A673 (cell line): ENCODE measurements around the gene SOX15. TPM values are rescaled to one million over a fixed set of nuclear protein-coding genes. Genes with fewer than 3 reads are reported as not detected.

Experiments
- BruUV-seq: library from RNA; stranded (reverse); fragments of 400-500 nt; replicated peaks from 2 replicates; lab custom pipeline; 2021; lab: Mats Ljungman, UMichigan
- CTCF ChIA-PET: fragments of 300-600 bp; sonication (Branson Sonifier 250); formaldehyde crosslinking; loops from one replicate; lab custom pipeline; 2022; ENCODE audit warnings: antibody characterized with exemption; lab: Charles Lee
- POLR2A ChIA-PET: fragments of 300-600 bp; sonication (Branson Sonifier 250); formaldehyde crosslinking; loops from one replicate; lab custom pipeline; 2022; ENCODE audit warnings: antibody characterized with exemption; ENCODE audit not compliant: low non-redundant PET; lab: Charles Lee
- DNase-seq: peaks from one replicate; pipeline ENCODE4 v3.0.0-alpha.2; 2015; ENCODE audit warnings: low spot score
- H3K27ac ChIP-seq: fragments of 200-600 bp; sonication (generic); 2 replicates; pipeline ENCODE4 v1.5.1; 2016; ENCODE audit warnings: mixed run types, low read depth, mild to moderate bottlenecking, mixed read lengths, antibody characterized with exemption, low read length; ENCODE audit not compliant: poor library complexity, severe bottlenecking
- H3K27me3 ChIP-seq: fragments of 200-600 bp; sonication (generic); replicated peaks from 2 replicates; pipeline ENCODE4 v1.6.1; 2017; ENCODE audit warnings: mixed run types, low read depth, mild to moderate bottlenecking, mixed read lengths, antibody characterized with exemption, low read length; ENCODE audit not compliant: insufficient read depth, poor library complexity
- H3K36me3 ChIP-seq: fragments of 200-600 bp; sonication (generic); 2 replicates; pipeline ENCODE4 v1.6.1; 2016; ENCODE audit warnings: mixed run types, mild to moderate bottlenecking, mixed read lengths, antibody characterized with exemption, low read length; ENCODE audit not compliant: insufficient read depth, poor library complexity, severe bottlenecking
- H3K4me1 ChIP-seq: fragments of 200-600 bp; sonication (generic); 2 replicates; pipeline ENCODE4 v1.6.1; 2017; ENCODE audit warnings: mixed run types, mild to moderate bottlenecking, mixed read lengths, antibody characterized with exemption, low read length; ENCODE audit not compliant: insufficient read depth, poor library complexity, severe bottlenecking
- H3K4me3 ChIP-seq: fragments of 200-600 bp; sonication (generic); 2 replicates; pipeline ENCODE4 v1.5.1; 2016; ENCODE audit warnings: low read depth, mixed run types, mild to moderate bottlenecking, mixed read lengths, low read length; ENCODE audit not compliant: poor library complexity, severe bottlenecking
- H3K9me3 ChIP-seq: fragments of 200-600 bp; sonication (generic); 2 replicates; pipeline ENCODE4 v1.6.1; 2016; ENCODE audit warnings: mixed run types, low read depth, mild to moderate bottlenecking, mixed read lengths, antibody characterized with exemption, low read length; ENCODE audit not compliant: poor library complexity, severe bottlenecking
- EZH2 ChIP-seq: fragments of 200-600 bp; sonication (generic); IDR thresholded peaks from 2 replicates; pipeline ENCODE4 v1.6.1; 2017; ENCODE audit warnings: borderline replicate concordance, low read depth, mild to moderate bottlenecking, mixed read lengths, antibody characterized with exemption, low read length; ENCODE audit not compliant: poor library complexity, severe bottlenecking
- intact Hi-C: fragments of 100-400 bp; cut with micrococcal nuclease; formaldehyde crosslinking; loops from one replicate; pipeline ENCODE4 v1.10.0; 2022; ENCODE audit not compliant: unreplicated experiment
- total RNA-seq: library from RNA; stranded (reverse); gene quantifications from 2 replicates; pipeline ENCODE4 v1.2.3, GENCODE V29; 2021
- TF ChIP-seq, protein P1 (sequence below): fragments of 300-800, 200-600 bp; sonication (generic); conservative IDR thresholded peaks from 2 replicates; pipeline ENCODE4 v1.5.1; 2017; ENCODE audit warnings: low read depth, mild to moderate bottlenecking, antibody characterized with exemption, low read length, moderate library complexity, mixed read lengths

The SOX15 gene
- total RNA-seq, 1 experiment from 2014 or later, result 1.3 TPM

DNA sequence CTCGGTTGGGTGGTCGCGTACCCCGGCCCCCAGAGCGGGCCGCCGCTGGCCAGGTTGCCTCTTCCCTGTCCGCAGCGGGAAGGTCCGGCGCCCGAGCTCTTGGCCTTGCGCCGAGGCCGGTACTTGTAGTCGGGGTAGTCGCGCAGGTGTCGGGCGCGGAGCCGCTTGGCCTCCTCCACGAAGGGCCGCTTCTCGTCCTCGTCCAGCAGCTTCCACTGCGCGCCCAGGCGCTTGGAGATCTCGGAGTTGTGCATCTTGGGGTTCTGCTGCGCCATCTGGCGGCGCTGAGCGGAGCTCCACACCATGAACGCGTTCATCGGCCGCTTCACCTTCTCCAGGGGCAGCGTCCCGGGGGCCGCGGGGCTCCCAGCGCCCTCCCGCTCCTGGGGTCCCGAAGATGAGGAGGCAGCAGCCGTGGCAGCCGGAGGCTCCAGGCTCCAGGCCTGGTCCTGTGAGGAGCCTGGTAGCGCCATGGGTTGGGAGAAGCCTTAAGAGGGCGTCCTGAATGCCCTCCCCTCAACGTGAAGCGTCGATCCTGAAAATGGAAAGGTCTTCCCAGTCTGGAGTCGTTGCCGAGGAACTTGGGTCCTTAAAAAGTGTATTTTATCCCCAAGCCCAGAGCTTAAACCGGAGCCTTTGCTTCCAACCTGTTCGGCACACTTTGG, 558 bp downstream of the SOX15 start:
- peak; percentile 90 for DNase-seq
- CTCF ChIA-PET, result interaction anchor here (0.6 to 1.2 kb wide), 8 partner anchors 9 to 544 kb away, joined by 3 to 9 read pairs (median 4); partner anchors contain the start of genes CD68, FXR2, TP53 and WRAP53
- BruUV-seq, result no TSS peak
- peaks cover 72% of the 10 kb centered on the region for H3K36me3 ChIP-seq
- H3K9me3 ChIP-seq, result no peaks in the 10 kb centered on the region
- intact Hi-C loops, result no loop called here
- TF ChIP-seq, protein P1, sequence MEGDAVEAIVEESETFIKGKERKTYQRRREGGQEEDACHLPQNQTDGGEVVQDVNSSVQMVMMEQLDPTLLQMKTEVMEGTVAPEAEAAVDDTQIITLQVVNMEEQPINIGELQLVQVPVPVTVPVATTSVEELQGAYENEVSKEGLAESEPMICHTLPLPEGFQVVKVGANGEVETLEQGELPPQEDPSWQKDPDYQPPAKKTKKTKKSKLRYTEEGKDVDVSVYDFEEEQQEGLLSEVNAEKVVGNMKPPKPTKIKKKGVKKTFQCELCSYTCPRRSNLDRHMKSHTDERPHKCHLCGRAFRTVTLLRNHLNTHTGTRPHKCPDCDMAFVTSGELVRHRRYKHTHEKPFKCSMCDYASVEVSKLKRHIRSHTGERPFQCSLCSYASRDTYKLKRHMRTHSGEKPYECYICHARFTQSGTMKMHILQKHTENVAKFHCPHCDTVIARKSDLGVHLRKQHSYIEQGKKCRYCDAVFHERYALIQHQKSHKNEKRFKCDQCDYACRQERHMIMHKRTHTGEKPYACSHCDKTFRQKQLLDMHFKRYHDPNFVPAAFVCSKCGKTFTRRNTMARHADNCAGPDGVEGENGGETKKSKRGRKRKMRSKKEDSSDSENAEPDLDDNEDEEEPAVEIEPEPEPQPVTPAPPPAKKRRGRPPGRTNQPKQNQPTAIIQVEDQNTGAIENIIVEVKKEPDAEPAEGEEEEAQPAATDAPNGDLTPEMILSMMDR, result peak; percentile 94
- no peak for TF ChIP-seq EZH2
- POLR2A ChIA-PET, result interaction anchor here (0.5 to 1.7 kb wide), 2 partner anchors 99 to 105 kb away, joined by 3 read pairs; partner anchors contain the start of genes POLR2A and WRAP53
- H3K4me1 ChIP-seq, result peaks cover 10% of the 10 kb centered on the region
- H3K27me3 ChIP-seq, result no peaks in the 10 kb centered on the region
- H3K27ac ChIP-seq, result peak overlapping the region; percentile 48
- H3K4me3 ChIP-seq, result no peak overlapping the region

DNA sequence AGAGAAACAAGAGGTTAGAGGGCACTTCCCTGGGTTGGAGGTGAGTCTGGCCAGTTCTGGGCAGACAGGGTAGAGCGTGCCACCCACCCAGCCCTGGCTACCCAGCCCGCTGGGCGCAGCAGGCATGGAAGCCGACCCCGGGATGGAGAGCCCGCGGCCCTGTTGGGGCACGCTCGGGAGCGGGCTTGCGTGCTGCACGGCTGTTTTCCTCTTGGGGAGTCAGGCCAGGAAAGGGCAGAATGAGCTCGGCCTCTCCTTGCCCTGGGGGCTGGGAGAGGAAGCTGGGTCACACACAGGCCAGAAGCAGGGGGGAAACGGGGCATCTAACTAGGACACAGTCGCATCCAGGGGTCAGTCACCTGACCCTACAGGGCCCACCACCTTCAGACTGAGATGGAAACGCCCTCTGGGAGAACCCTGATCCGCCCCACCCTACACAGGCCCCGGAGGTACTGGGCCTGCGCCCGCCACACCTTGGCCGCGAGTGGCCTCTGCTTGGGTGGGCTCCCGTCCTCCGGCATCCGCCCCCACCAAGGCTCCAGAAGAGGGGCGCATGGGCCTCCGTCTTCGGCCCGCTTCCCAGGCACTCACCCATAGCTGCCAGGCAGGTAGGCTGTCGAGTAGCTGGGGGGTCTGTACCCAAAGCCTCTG, 1.2 kb downstream of the SOX15 start:
- ChIA-PET POLR2A (interaction anchor here (0.5 kb wide), 1 partner anchor 105 kb away, joined by 3 read pairs; the partner anchor contains the start of gene POLR2A), CTCF (interaction anchor here (0.6 to 1.2 kb wide), 7 partner anchors 9 to 543 kb away, joined by 4 to 9 read pairs (median 4); partner anchors contain the start of genes CD68, FXR2, TP53 and WRAP53)
- Histone ChIP-seq H3K36me3 (peaks cover 65% of the 10 kb centered on the region), H3K4me1 (peaks cover 10% of the 10 kb centered on the region), H3K27me3 (no peaks in the 10 kb centered on the region), H3K4me3 (no peak overlapping the region), H3K9me3 (no peaks in the 10 kb centered on the region), H3K27ac (peak overlapping the region; percentile 48)
- no TSS peak for BruUV-seq
- DNase-seq, result no peak
- intact Hi-C loops, result no loop called here
- TF ChIP-seq EZH2, result no peak
- TF ChIP-seq, protein P1, result no peak

DNA sequence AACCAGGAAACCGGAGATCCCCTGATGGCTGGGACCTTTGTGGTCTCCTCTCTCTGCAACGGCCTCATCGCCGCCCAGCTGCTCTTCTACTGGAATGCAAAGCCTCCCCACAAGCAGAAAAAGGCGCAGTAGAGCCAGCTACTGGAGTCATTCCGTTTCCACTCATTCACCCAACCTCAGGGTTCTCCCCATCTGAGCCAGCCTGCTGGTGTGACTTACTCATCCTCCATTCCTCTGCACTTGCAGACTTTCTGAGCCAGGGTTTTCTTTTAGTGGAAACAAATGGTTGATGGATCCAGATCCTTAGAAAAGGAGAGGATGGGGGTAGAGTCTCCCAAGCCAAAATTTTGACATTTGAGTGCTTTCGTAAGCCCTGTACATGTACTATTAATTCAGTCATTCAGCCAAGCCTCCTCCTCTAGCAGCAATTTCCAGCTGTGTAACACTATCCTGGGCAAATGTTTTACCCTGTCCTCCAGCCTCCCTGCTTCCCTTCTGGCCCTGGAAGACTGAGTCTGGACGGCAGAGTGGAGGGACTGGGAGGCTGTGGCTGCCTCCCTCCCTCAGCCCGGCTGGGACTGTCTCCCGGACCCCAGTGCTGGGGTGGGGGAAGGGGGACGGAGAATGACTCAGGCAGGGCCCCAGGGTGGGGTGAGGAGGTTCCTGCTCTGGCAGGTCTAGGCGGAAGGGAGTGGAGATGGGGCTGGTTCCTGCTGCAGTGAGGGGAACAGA, 2.3 kb downstream of the SOX15 start:
- POLR2A ChIA-PET, result interaction anchor here (0.9 kb wide), 1 partner anchor 109 kb away, joined by 3 read pairs; no protein-coding TSS in a partner anchor
- TF ChIP-seq, protein P1, result no peak
- TF ChIP-seq EZH2, result no peak
- CTCF ChIA-PET, result interaction anchor here (0.6 to 0.7 kb wide), 2 partner anchors 73 to 92 kb away, joined by 3 to 7 read pairs; no protein-coding TSS in a partner anchor
- Histone ChIP-seq H3K9me3 (no peaks in the 10 kb centered on the region), H3K4me1 (peaks cover 17% of the 10 kb centered on the region), H3K36me3 (peaks cover 54% of the 10 kb centered on the region), H3K27ac (no peak overlapping the region), H3K27me3 (no peaks in the 10 kb centered on the region), H3K4me3 (no peak overlapping the region)
- BruUV-seq, result no TSS peak
- intact Hi-C loops, result no loop called here
- DNase-seq, result no peak
